Effector memory CD4-positive, alpha-beta T cell (primary cell): ENCODE measurements around the gene RNF207.

ENCODE experiments used
- DNase-seq, 3 donors: peaks; one replicate each; pipeline ENCODE4 v3.0.0-alpha.2; 2020
- H3K27ac ChIP-seq: 2 replicates; pipeline ENCODE4 v1.7.0; 2013; ENCODE audit warnings: mild to moderate bottlenecking, low read length, moderate library complexity; ENCODE audit not compliant: insufficient read depth, poor library complexity, severe bottlenecking
- H3K27me3 ChIP-seq: replicated peaks from 2 replicates; pipeline ENCODE4 v1.7.0; 2013; ENCODE audit warnings: mild to moderate bottlenecking, low read length; ENCODE audit not compliant: insufficient read depth, control insufficient read depth, poor library complexity, severe bottlenecking
- H3K36me3 ChIP-seq: 2 replicates; pipeline ENCODE4 v1.7.0; 2013; ENCODE audit warnings: mild to moderate bottlenecking, low read length, moderate library complexity; ENCODE audit not compliant: control insufficient read depth, insufficient read depth
- H3K4me1 ChIP-seq: 2 replicates; pipeline ENCODE4 v1.7.0; 2013; ENCODE audit warnings: low read length, mild to moderate bottlenecking; ENCODE audit not compliant: control insufficient read depth, insufficient read depth, poor library complexity, severe bottlenecking
- H3K4me3 ChIP-seq: 2 replicates; pipeline ENCODE4 v1.7.0; 2013; ENCODE audit warnings: low read length, low read depth, mild to moderate bottlenecking; ENCODE audit not compliant: insufficient read depth, poor library complexity, severe bottlenecking
- H3K9me3 ChIP-seq: 2 replicates; pipeline ENCODE4 v1.7.0; 2013; ENCODE audit warnings: mild to moderate bottlenecking, low read length, moderate library complexity; ENCODE audit not compliant: control insufficient read depth
- total RNA-seq, 3 donors: gene quantifications; one replicate each; lab custom pipeline; 2026; lab: John Stamatoyannopoulos, UW

The RNF207 gene, protein sequence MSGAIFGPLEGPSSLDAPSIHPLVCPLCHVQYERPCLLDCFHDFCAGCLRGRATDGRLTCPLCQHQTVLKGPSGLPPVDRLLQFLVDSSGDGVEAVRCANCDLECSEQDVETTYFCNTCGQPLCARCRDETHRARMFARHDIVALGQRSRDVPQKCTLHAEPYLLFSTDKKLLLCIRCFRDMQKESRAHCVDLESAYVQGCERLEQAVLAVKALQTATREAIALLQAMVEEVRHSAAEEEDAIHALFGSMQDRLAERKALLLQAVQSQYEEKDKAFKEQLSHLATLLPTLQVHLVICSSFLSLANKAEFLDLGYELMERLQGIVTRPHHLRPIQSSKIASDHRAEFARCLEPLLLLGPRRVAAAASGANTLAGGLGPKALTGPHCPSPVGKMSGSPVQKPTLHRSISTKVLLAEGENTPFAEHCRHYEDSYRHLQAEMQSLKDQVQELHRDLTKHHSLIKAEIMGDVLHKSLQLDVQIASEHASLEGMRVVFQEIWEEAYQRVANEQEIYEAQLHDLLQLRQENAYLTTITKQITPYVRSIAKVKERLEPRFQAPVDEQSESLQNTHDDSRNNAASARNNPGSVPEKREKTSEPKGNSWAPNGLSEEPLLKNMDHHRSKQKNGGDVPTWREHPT
- total RNA-seq = 13.3 to 20.3 (median 19.0) reads per million in 3 donors

- Histone ChIP-seq H3K4me3 (peak within 1 kb of the TSS; percentile 66), H3K9me3 (no peaks in the 10 kb centered on the region), H3K4me1 (peaks cover 29% of the 10 kb centered on the region), H3K27me3 (peaks cover 4% of the 10 kb centered on the region), H3K36me3 (no peaks in the 10 kb centered on the region), H3K27ac (peak within 1 kb of the TSS; percentile 37)
- peak; percentile 42 to 60 (median 52) for DNase-seq
These were observed at the start of gene RNF207 for GRCh38 chr1:6205849-6206519. Gene RNF207 (plus strand): TSS chr1:6206119. CDS start chr1:6206536, 417 bp downstream.

GRCh38 chr1:6157132-6157527, 48.8 kb upstream of the RNF207 start:
- Histone ChIP-seq H3K36me3 (no peaks in the 10 kb centered on the region), H3K4me1 (peaks cover 11% of the 10 kb centered on the region), H3K4me3 (no peak overlapping the region), H3K27me3 (no peaks in the 10 kb centered on the region), H3K27ac (no peak overlapping the region), H3K9me3 (no peaks in the 10 kb centered on the region)
- no peak for DNase-seq

GRCh38 chr1:6157528-6158174, 48.3 kb upstream of the RNF207 start:
- no peak for DNase-seq
- no peaks in the 10 kb centered on the region for H3K27me3 ChIP-seq
- peaks cover 11% of the 10 kb centered on the region for H3K4me1 ChIP-seq
- H3K27ac ChIP-seq = no peak overlapping the region
- no peaks in the 10 kb centered on the region for H3K9me3 ChIP-seq
- no peak overlapping the region for H3K4me3 ChIP-seq
- no peaks in the 10 kb centered on the region for H3K36me3 ChIP-seq

DNA sequence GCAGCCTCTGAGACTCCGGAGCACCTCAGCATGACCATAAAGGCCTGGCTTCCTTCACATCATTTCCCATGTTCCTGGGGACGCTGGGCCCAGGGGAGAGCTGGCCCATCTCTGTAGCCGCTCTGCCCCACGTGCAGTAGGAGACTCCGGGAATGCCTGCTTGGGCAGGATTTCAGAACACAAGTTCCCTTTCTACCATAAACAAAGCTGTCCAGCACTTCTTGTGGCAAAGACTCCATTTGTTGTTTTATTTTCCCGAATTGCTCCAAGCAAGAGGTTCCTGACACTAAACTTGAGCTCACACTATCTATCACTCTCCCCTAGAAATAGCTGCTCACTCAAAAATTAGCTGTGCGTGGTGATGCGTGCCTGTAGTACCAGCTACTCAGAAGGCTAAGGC, 47.7 kb upstream of the RNF207 start:
- no peaks in the 10 kb centered on the region for H3K27me3 ChIP-seq
- no peaks in the 10 kb centered on the region for H3K9me3 ChIP-seq
- H3K4me1 ChIP-seq = peaks cover 11% of the 10 kb centered on the region
- no peaks in the 10 kb centered on the region for H3K36me3 ChIP-seq
- DNase-seq = no peak
- no peak overlapping the region for H3K27ac ChIP-seq
- H3K4me3 ChIP-seq = no peak overlapping the region

- no peak for DNase-seq
- Histone ChIP-seq H3K36me3 (no peaks in the 10 kb centered on the region), H3K4me3 (no peak overlapping the region), H3K27ac (no peak overlapping the region), H3K9me3 (no peaks in the 10 kb centered on the region), H3K4me1 (no peaks in the 10 kb centered on the region), H3K27me3 (no peaks in the 10 kb centered on the region)
These were observed 43.6 kb upstream of the RNF207 start for GRCh38 chr1:6162341-6162740.

DNA sequence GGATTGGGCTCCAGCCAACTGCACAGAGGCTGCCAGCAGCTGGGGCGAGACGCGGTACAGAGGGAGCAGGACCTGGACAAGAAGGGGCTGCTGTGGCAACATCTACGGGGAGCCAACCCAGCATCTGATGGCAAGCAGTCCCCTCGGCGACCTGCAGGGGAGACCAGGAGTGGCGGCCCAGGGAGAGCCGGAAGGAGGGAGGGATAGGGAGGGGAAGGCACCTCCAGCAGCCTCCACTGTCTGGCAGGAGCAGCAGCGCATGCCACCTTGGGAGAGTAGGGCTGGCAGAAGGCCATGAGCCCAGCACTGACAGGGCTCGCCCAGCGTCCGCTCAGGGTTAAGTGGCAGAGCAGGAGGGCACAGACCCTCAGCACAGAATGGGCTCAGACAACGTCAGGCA, 43.1 kb upstream of the RNF207 start:
- H3K4me3 ChIP-seq = no peak overlapping the region
- H3K9me3 ChIP-seq = no peaks in the 10 kb centered on the region
- no peaks in the 10 kb centered on the region for H3K4me1 ChIP-seq
- no peak for DNase-seq
- no peak overlapping the region for H3K27ac ChIP-seq
- no peaks in the 10 kb centered on the region for H3K36me3 ChIP-seq
- no peaks in the 10 kb centered on the region for H3K27me3 ChIP-seq

DNA sequence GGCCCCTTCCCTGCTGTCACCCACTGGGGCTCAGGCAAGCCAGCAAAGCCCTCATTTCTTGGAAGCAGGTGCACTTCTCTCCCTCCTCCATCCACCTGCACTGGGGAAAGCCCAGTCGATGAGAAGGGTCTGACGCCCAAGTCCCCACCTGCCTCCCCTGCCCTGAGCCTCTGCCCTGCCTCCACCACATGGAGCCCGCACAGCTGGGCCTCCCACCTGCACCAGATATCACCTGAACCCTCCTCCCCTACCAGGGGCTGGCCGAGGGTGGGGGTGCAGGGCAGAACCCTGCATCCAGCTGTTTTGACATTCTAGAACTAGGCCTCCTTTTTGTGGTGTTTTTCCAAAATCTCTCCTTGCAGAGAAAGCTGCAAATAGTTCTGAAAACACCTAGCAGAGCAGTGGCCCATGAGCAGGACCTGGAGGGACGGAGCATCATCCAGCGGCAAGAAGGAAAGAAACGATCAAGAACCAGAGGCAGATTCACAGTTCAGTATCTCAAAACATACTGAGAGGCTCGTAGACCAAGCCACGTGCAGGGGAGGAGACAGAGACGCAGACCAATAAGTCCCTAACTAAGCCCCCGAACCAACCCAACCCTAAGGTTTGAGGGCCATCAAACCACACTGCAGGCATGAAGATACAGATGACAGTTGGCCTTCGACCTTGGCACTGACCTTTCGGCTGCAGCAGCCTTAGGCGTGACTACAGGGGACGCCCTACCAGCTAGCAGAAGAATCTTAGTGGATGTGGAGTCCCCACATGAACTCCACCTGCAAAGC, 42.5 kb upstream of the RNF207 start:
- Histone ChIP-seq H3K4me1 (no peaks in the 10 kb centered on the region), H3K27me3 (no peaks in the 10 kb centered on the region), H3K4me3 (no peak overlapping the region), H3K27ac (no peak overlapping the region), H3K9me3 (no peaks in the 10 kb centered on the region), H3K36me3 (no peaks in the 10 kb centered on the region)
- DNase-seq = no peak

GRCh38 chr1:6163973-6164617, 41.8 kb upstream of the RNF207 start:
- Histone ChIP-seq H3K9me3 (no peaks in the 10 kb centered on the region), H3K27me3 (no peaks in the 10 kb centered on the region), H3K27ac (no peak overlapping the region), H3K4me3 (no peak overlapping the region), H3K4me1 (no peaks in the 10 kb centered on the region), H3K36me3 (no peaks in the 10 kb centered on the region)
- no peak for DNase-seq

- H3K4me3 ChIP-seq = no peak overlapping the region
- H3K36me3 ChIP-seq = no peaks in the 10 kb centered on the region
- H3K4me1 ChIP-seq = no peaks in the 10 kb centered on the region
- DNase-seq = no peak
- no peaks in the 10 kb centered on the region for H3K9me3 ChIP-seq
- no peaks in the 10 kb centered on the region for H3K27me3 ChIP-seq
- no peak overlapping the region for H3K27ac ChIP-seq
These were observed 40.9 kb upstream of the RNF207 start for GRCh38 chr1:6165027-6165426.
